Measurements from ENCODE around the gene IVNS1ABP. TPM values are rescaled to one million over a fixed set of nuclear protein-coding genes. Genes with fewer than 3 reads are reported as not detected.

The IVNS1ABP gene
- total and polyA plus RNA-seq, 9 of the 15 experiments (the other 6 are each of a cell fraction or from before 2014, with no cell fraction given): 30.6 to 126 (median 77.7) TPM

DNA sequence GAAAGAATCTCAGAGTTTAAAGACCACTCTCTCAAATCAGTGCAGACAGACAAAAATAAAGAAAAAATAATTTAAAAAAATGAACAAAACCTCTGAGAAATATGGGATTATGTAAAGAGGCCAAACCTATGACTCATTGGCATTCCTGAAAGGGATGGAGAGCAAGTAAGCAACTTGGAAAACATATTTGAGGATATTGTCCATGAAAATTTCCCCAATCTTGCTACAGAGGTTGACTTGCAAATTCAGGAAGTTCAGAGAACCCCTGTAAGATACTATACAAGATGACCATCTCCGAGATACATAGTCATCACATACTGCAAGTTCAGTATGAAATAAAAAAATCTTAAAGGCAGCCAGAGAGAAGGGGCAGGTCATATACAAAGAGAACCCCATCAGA, 43.7 kb upstream of the IVNS1ABP start:
- POLR2A ChIA-PET: no interaction called here

More for the DNA sequence above, 43.7 kb upstream of the IVNS1ABP start:
- WGBS (ENCODE audit: insufficient coverage, low coverage, missing lambda C conversion rate): 6% methylated on average over 1 of the region's 1 CpG
- H4K20me1 ChIP-seq (replicated peaks; ENCODE audit: control insufficient read depth, insufficient read depth, low read length): no peaks in the 10 kb centered on the region
- no peak overlapping the region for H2AFZ ChIP-seq (ENCODE audit: low read depth, low read length)
- no peak overlapping the region for H3K9ac ChIP-seq (ENCODE audit: insufficient read depth in 1 of 2, low read depth in 2 of 2, low read length in 2 of 2)
- H3K4me1 ChIP-seq (replicated peaks in 1 of 2; ENCODE audit: control insufficient read depth in 2 of 2, insufficient read depth in 2 of 2, low read length in 2 of 2): no peaks in the 10 kb centered on the region
- H3K4me2 ChIP-seq (ENCODE audit: insufficient read depth, low read length): no peak overlapping the region
- H3K36me3 ChIP-seq (ENCODE audit: control insufficient read depth, insufficient read depth, low read length): no peaks in the 10 kb centered on the region
- no peak overlapping the region for H3K4me3 ChIP-seq
- no peaks in the 10 kb centered on the region for H3K79me2 ChIP-seq (ENCODE audit: control insufficient read depth, insufficient read depth, low read length)
- no peaks in the 10 kb centered on the region for H3K9me1 ChIP-seq (ENCODE audit: control insufficient read depth, insufficient read depth, low read length)
- H3K27me3 ChIP-seq (ENCODE audit: control insufficient read depth in 2 of 2, insufficient read depth in 2 of 2, low read length in 2 of 2): peaks cover 0 to 4% of the 10 kb centered on the region in 2 experiments; a peak in 1 of 5 replicates
- CTCF ChIA-PET (ENCODE audit: low intra/inter-chr PET ratio): no interaction called here
- no peak for DNase-seq (ENCODE audit: extremely low read depth in 1 of 4, low spot score in 3 of 4)
- BruUV-seq (replicated peaks): no TSS peak
- H3K9me3 ChIP-seq (replicated peaks; ENCODE audit: control insufficient read depth, insufficient read depth, low read depth, low read length): no peaks in the 10 kb centered on the region
- in situ Hi-C loops (cut with MboI) (no loop called here), intact Hi-C loops (cut with micrococcal nuclease) (no loop called here)
- FAIRE-seq: no peak
- ATAC-seq: no peak
- no peak overlapping the region for H3K27ac ChIP-seq (ENCODE audit: extremely low read depth, low read depth, low read length)
- TF ChIP-seq, protein P1, sequence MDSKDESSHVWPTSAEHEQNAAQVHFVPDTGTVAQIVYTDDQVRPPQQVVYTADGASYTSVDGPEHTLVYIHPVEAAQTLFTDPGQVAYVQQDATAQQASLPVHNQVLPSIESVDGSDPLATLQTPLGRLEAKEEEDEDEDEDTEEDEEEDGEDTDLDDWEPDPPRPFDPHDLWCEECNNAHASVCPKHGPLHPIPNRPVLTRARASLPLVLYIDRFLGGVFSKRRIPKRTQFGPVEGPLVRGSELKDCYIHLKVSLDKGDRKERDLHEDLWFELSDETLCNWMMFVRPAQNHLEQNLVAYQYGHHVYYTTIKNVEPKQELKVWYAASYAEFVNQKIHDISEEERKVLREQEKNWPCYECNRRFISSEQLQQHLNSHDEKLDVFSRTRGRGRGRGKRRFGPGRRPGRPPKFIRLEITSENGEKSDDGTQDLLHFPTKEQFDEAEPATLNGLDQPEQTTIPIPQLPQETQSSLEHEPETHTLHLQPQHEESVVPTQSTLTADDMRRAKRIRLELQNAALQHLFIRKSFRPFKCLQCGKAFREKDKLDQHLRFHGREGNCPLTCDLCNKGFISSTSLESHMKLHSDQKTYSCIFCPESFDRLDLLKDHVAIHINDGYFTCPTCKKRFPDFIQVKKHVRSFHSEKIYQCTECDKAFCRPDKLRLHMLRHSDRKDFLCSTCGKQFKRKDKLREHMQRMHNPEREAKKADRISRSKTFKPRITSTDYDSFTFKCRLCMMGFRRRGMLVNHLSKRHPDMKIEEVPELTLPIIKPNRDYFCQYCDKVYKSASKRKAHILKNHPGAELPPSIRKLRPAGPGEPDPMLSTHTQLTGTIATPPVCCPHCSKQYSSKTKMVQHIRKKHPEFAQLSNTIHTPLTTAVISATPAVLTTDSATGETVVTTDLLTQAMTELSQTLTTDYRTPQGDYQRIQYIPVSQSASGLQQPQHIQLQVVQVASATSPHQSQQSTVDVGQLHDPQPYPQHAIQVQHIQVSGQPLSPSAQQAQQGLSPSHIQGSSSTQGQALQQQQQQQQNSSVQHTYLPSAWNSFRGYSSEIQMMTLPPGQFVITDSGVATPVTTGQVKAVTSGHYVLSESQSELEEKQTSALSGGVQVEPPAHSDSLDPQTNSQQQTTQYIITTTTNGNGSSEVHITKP (IDR thresholded peaks at IDR 0.05; ENCODE audit: partially characterized antibody): no peak
- TF ChIP-seq RNF2 (IDR thresholded peaks at IDR 0.05) (no peak), ZKSCAN8 (CRISPR knock-in tag; IDR thresholded peaks at IDR 0.05) (no peak)
- TF ChIP-seq, protein P2, sequence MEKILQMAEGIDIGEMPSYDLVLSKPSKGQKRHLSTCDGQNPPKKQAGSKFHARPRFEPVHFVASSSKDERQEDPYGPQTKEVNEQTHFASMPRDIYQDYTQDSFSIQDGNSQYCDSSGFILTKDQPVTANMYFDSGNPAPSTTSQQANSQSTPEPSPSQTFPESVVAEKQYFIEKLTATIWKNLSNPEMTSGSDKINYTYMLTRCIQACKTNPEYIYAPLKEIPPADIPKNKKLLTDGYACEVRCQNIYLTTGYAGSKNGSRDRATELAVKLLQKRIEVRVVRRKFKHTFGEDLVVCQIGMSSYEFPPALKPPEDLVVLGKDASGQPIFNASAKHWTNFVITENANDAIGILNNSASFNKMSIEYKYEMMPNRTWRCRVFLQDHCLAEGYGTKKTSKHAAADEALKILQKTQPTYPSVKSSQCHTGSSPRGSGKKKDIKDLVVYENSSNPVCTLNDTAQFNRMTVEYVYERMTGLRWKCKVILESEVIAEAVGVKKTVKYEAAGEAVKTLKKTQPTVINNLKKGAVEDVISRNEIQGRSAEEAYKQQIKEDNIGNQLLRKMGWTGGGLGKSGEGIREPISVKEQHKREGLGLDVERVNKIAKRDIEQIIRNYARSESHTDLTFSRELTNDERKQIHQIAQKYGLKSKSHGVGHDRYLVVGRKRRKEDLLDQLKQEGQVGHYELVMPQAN (IDR thresholded peaks at IDR 0.05; ENCODE audit: borderline replicate concordance): no peak
- TF ChIP-seq, protein P3, sequence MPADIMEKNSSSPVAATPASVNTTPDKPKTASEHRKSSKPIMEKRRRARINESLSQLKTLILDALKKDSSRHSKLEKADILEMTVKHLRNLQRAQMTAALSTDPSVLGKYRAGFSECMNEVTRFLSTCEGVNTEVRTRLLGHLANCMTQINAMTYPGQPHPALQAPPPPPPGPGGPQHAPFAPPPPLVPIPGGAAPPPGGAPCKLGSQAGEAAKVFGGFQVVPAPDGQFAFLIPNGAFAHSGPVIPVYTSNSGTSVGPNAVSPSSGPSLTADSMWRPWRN (IDR thresholded peaks at IDR 0.05; ENCODE audit: low read depth): no peak
